Panc1 (cell line): ENCODE measurements around the gene TRAK2. TPM values are rescaled to one million over a fixed set of nuclear protein-coding genes. Genes with fewer than 3 reads are reported as not detected.

Source experiments
- ATAC-seq: fragments of 200-7000 bp; cut with Tn5 transposase; 2 replicates; pipeline ENCODE4 v1.9.1; 2020; ENCODE audit warnings: mild to moderate bottlenecking, moderate library complexity
- BruUV-seq: library from RNA; stranded (reverse); fragments of 400-500 nt; replicated peaks from 2 replicates; lab custom pipeline; 2021; lab: Mats Ljungman, UMichigan
- CTCF ChIA-PET: fragments of 300-600 bp; sonication (Branson Sonifier 250); formaldehyde crosslinking; loops from one replicate; lab custom pipeline; 2022; ENCODE audit warnings: antibody characterized with exemption; lab: Charles Lee
- POLR2A ChIA-PET: fragments of 300-600 bp; sonication (Branson Sonifier 250); formaldehyde crosslinking; loops from one replicate; lab custom pipeline; 2022; ENCODE audit warnings: antibody characterized with exemption; lab: Charles Lee
- DNase-seq: peaks from one replicate; pipeline ENCODE4 v3.0.0-alpha.2; 2010; ENCODE audit warnings: low read depth, low spot score
- H3K27ac ChIP-seq: 2 replicates; pipeline ENCODE4 v1.5.1; 2011; ENCODE audit warnings: mild to moderate bottlenecking, low read length, inconsistent platforms
- H3K27me3 ChIP-seq: fragments of 200-500 bp; sonication (Bioruptor generic); 2 replicates; pipeline ENCODE4 v1.6.0; 2014; ENCODE audit warnings: low read length, inconsistent platforms; ENCODE audit not compliant: control insufficient read depth, insufficient read depth
- H3K36me3 ChIP-seq: fragments of 200-500 bp; sonication (Bioruptor generic); 2 replicates; pipeline ENCODE4 v1.5.1; 2014; ENCODE audit warnings: inconsistent platforms, mild to moderate bottlenecking, low read length, moderate library complexity; ENCODE audit not compliant: control insufficient read depth, insufficient read depth
- H3K4me1 ChIP-seq: 2 replicates; pipeline ENCODE4 v1.5.1; 2011; ENCODE audit warnings: inconsistent platforms, mild to moderate bottlenecking, low read length, moderate library complexity; ENCODE audit not compliant: control insufficient read depth, insufficient read depth
- H3K4me3 ChIP-seq, 2 experiments: 2 replicates each; pipeline ENCODE4 v1.5.1; 2011 to 2012; ENCODE audit warnings: low read depth in 2 of 2, low read length in 2 of 2, mild to moderate bottlenecking in 2 of 2, inconsistent platforms in 1 of 2, moderate library complexity in 1 of 2
- H3K9me3 ChIP-seq: fragments of 200-500 bp; sonication (Bioruptor generic); 2 replicates; pipeline ENCODE4 v1.5.1; 2014; ENCODE audit warnings: low read depth, mild to moderate bottlenecking, inconsistent platforms, low read length, moderate library complexity; ENCODE audit not compliant: control insufficient read depth, insufficient read depth
- POLR2AphosphoS5 ChIP-seq: IDR thresholded peaks from 2 replicates; pipeline ENCODE4 v1.6.1; 2012; ENCODE audit warnings: mild to moderate bottlenecking, low read depth, low read length, moderate library complexity
- SIN3A ChIP-seq: IDR thresholded peaks from 2 replicates; pipeline ENCODE4 v1.6.1; 2012; ENCODE audit warnings: low read depth, mild to moderate bottlenecking, low read length, moderate library complexity, borderline replicate concordance; ENCODE audit not compliant: insufficient read depth
- TCF7L2 ChIP-seq: IDR thresholded peaks from 2 replicates; pipeline ENCODE4 v1.6.1; 2011; ENCODE audit warnings: mild to moderate bottlenecking, low read depth, low read length, inconsistent platforms
- in situ Hi-C: cut with HindIII; loops from 2 replicates; pipeline ENCODE4 v1.10.0; 2016; ENCODE audit warnings: low sequenced_read_pairs, low pct_unique_long_range_greater_than_20kb
- intact Hi-C: fragments of 100-400 bp; cut with micrococcal nuclease; formaldehyde crosslinking; loops from one replicate; pipeline ENCODE4 v1.10.0; 2022; ENCODE audit not compliant: unreplicated experiment
- total RNA-seq: library from RNA; stranded (reverse); gene quantifications from one replicate; pipeline ENCODE4 v1.2.1, GENCODE V29; 2021; ENCODE audit not compliant: unreplicated experiment
- TF ChIP-seq, protein P1 (sequence below): fragments of 450-650 bp; IDR thresholded peaks from 2 replicates; pipeline ENCODE4 v1.5.1; 2017; ENCODE audit warnings: mild to moderate bottlenecking
- TF ChIP-seq, protein P2 (sequence below), 2 experiments: IDR thresholded peaks; 2 replicates each; pipeline ENCODE4 v1.6.1; 2011 to 2012; ENCODE audit warnings: low read depth in 2 of 2, control low read depth in 1 of 2, low read length in 1 of 2, mild to moderate bottlenecking in 1 of 2, moderate library complexity in 1 of 2; ENCODE audit not compliant: insufficient read depth in 1 of 2

Gene TRAK2
- total RNA-seq, 1 experiment from 2014 or later, result 35.7 TPM

DNA sequence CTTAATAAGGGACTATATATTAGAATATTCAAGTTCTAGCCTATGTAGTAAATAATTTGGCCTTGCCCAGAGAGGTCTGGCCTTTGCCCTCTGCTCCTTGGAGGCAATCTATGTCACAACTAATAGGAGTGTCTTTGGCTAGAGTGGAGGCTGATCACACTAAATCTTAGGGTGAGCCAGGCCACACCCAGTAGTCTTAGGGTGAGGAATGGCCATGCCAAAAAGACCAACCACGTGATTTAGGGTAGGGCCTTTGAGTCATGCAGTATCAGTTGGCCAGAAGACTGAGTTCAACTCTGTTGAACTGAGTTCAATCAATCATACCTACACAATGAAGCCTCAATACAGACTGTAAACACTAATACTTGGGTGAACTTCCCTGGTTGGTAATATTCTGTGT is 68.1 kb downstream of the TRAK2 start:
- no peak overlapping the region for H3K27ac ChIP-seq
- TF ChIP-seq TCF7L2 (no peak), POLR2AphosphoS5 (no peak), SIN3A (no peak)
- TF ChIP-seq, protein P1, sequence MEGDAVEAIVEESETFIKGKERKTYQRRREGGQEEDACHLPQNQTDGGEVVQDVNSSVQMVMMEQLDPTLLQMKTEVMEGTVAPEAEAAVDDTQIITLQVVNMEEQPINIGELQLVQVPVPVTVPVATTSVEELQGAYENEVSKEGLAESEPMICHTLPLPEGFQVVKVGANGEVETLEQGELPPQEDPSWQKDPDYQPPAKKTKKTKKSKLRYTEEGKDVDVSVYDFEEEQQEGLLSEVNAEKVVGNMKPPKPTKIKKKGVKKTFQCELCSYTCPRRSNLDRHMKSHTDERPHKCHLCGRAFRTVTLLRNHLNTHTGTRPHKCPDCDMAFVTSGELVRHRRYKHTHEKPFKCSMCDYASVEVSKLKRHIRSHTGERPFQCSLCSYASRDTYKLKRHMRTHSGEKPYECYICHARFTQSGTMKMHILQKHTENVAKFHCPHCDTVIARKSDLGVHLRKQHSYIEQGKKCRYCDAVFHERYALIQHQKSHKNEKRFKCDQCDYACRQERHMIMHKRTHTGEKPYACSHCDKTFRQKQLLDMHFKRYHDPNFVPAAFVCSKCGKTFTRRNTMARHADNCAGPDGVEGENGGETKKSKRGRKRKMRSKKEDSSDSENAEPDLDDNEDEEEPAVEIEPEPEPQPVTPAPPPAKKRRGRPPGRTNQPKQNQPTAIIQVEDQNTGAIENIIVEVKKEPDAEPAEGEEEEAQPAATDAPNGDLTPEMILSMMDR, result no peak
- TF ChIP-seq, protein P2, sequence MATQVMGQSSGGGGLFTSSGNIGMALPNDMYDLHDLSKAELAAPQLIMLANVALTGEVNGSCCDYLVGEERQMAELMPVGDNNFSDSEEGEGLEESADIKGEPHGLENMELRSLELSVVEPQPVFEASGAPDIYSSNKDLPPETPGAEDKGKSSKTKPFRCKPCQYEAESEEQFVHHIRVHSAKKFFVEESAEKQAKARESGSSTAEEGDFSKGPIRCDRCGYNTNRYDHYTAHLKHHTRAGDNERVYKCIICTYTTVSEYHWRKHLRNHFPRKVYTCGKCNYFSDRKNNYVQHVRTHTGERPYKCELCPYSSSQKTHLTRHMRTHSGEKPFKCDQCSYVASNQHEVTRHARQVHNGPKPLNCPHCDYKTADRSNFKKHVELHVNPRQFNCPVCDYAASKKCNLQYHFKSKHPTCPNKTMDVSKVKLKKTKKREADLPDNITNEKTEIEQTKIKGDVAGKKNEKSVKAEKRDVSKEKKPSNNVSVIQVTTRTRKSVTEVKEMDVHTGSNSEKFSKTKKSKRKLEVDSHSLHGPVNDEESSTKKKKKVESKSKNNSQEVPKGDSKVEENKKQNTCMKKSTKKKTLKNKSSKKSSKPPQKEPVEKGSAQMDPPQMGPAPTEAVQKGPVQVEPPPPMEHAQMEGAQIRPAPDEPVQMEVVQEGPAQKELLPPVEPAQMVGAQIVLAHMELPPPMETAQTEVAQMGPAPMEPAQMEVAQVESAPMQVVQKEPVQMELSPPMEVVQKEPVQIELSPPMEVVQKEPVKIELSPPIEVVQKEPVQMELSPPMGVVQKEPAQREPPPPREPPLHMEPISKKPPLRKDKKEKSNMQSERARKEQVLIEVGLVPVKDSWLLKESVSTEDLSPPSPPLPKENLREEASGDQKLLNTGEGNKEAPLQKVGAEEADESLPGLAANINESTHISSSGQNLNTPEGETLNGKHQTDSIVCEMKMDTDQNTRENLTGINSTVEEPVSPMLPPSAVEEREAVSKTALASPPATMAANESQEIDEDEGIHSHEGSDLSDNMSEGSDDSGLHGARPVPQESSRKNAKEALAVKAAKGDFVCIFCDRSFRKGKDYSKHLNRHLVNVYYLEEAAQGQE (IDR thresholded peaks at IDR 0.05; ENCODE audit: insufficient read depth in 1 of 2, low read depth in 2 of 2, low read length in 1 of 2), result no peak
- POLR2A ChIA-PET, result no interaction called here
- H3K4me3 ChIP-seq, result no peak overlapping the region
- no TSS peak for BruUV-seq
- H3K9me3 ChIP-seq, result no peaks in the 10 kb centered on the region
- intact Hi-C loops, result no loop called here
- no peaks in the 10 kb centered on the region for H3K27me3 ChIP-seq
- CTCF ChIA-PET, result no interaction called here
- in situ Hi-C loops, result no loop called here
- peaks cover 15% of the 10 kb centered on the region for H3K36me3 ChIP-seq
- no peak for ATAC-seq
- no peak for DNase-seq
- no peaks in the 10 kb centered on the region for H3K4me1 ChIP-seq

DNA sequence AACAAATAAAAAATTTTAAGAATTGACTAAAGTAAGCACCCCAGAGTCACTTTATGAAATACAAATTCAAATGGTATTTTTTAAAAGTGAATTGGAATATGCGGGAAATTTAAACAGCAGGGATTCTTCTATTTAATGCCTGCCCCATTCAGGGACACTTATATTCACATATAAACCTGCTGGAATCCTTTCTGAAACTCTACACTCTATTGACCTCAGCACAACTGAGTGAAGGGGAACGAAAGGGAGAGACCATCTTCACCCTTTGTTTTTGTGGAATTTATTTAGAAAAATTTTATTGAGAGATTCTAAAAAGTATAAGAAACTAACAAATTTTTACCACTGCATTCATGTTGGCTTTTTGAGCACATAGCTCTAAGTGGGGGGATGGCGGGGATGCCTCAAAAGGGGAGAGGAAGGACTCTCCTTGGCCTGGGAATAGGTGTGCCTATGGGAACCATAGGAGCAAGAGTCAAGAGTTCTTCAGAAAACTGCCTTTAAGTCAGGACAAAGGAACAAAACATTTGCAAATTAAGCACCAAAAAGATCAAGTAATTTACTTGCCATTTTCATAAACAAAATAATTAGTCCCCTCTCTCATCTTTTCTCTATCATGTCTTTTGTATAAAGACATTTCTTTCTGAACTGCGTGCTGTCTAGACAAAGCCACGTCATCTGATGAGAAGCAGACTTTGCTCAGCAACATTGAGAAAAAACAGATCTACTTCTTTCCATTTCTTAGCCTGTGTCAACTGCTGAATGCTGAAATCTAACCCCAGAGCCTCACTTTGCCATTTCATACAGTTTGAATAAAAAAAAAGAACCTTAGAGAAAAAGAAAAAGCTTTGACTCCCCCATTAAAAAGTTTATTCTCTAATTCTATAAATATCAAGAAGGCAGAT is 72.5 kb downstream of the TRAK2 start:
- no peaks in the 10 kb centered on the region for H3K9me3 ChIP-seq
- no peak overlapping the region for H3K27ac ChIP-seq
- H3K4me3 ChIP-seq, result no peak overlapping the region
- DNase-seq, result no peak
- no TSS peak for BruUV-seq
- no peak for ATAC-seq
- H3K36me3 ChIP-seq, result no peaks in the 10 kb centered on the region; the same call in none of the 2 replicates
- POLR2A ChIA-PET, result interaction anchor here (0.6 kb wide), 1 partner anchor 338 kb away, joined by 6 read pairs; no protein-coding TSS in a partner anchor
- no peaks in the 10 kb centered on the region for H3K4me1 ChIP-seq
- intact Hi-C loops (no loop called here), in situ Hi-C loops (no loop called here)
- no peaks in the 10 kb centered on the region for H3K27me3 ChIP-seq
- CTCF ChIA-PET, result no interaction called here
- TF ChIP-seq, protein P2 (IDR thresholded peaks at IDR 0.05; ENCODE audit: insufficient read depth in 1 of 2, low read depth in 2 of 2, low read length in 1 of 2), result no peak
- no peak for TF ChIP-seq POLR2AphosphoS5
- TF ChIP-seq, protein P1, result no peak
- no peak for TF ChIP-seq SIN3A
- no peak for TF ChIP-seq TCF7L2
